ENCODE data around the gene ZXDC. TPM values are rescaled to one million over a fixed set of nuclear protein-coding genes. Genes with fewer than 3 reads are reported as not detected.

The ZXDC gene
- total RNA-seq, 1 experiment from 2014 or later = 37.2 TPM

DNA sequence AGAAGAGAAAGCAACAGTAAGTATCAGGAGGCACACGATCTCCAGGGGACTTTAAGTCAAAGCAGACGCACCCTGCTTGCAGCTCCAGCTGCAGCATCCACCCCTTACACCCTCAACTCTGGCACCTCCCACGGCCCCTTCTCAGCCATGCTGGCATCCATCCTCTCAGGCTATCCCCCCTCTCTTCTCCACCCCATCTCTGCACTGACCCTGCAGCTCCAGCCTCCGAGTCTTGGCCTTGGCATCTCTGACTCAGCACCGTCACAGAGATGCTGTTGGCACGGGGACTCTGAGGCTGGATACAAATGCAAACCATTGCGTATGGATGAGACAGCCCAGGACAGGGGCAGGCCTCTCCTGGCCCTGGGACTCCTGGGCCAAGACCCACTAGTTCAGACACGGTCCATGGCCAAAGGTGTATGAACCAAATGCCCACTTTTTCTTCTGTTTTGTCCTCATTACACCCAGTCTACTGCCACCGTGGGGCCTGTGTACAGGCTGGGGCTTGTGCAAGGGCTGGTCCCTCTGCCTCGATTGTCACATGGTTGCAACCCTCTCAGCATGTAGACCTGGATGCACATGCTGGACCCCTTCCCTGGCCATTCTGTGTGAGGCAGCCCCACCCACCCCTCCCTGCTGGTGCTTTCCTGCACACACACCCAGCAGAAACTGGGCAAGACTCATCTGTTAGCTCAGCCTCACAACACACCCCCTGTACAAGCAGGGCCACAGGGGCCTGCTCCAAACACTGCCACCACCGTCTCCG lies 18.7 kb upstream of the ZXDC start:
- CTCF ChIA-PET = interaction anchor here (0.8 kb wide), 1 partner anchor 105 kb away, joined by 3 read pairs; no protein-coding TSS in a partner anchor
- H3K36me3 Mint-ChIP-seq (ENCODE audit: insufficient read depth, unreplicated experiment) = no peaks in the 10 kb centered on the region
- DNase-seq (ENCODE audit: unreplicated experiment) = no peak
- H3K27ac Mint-ChIP-seq (ENCODE audit: low read depth, unreplicated experiment) = no peak overlapping the region
- H3K4me1 Mint-ChIP-seq (ENCODE audit: insufficient read depth, unreplicated experiment) = no peaks in the 10 kb centered on the region
- POLR2A ChIA-PET = no interaction called here
- H3K9me3 Mint-ChIP-seq (ENCODE audit: unreplicated experiment) = no peaks in the 10 kb centered on the region
- intact Hi-C loops (cut with micrococcal nuclease) = no loop called here
- TF ChIP-seq, protein P1, sequence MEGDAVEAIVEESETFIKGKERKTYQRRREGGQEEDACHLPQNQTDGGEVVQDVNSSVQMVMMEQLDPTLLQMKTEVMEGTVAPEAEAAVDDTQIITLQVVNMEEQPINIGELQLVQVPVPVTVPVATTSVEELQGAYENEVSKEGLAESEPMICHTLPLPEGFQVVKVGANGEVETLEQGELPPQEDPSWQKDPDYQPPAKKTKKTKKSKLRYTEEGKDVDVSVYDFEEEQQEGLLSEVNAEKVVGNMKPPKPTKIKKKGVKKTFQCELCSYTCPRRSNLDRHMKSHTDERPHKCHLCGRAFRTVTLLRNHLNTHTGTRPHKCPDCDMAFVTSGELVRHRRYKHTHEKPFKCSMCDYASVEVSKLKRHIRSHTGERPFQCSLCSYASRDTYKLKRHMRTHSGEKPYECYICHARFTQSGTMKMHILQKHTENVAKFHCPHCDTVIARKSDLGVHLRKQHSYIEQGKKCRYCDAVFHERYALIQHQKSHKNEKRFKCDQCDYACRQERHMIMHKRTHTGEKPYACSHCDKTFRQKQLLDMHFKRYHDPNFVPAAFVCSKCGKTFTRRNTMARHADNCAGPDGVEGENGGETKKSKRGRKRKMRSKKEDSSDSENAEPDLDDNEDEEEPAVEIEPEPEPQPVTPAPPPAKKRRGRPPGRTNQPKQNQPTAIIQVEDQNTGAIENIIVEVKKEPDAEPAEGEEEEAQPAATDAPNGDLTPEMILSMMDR (IDR thresholded peaks at IDR 0.05; ENCODE audit: unreplicated experiment) = no peak
- BruUV-seq (replicated peaks) = no TSS peak
- H3K4me3 Mint-ChIP-seq (ENCODE audit: unreplicated experiment) = no peak overlapping the region
- no peaks in the 10 kb centered on the region for H3K27me3 Mint-ChIP-seq (ENCODE audit: insufficient read depth, unreplicated experiment)

DNA sequence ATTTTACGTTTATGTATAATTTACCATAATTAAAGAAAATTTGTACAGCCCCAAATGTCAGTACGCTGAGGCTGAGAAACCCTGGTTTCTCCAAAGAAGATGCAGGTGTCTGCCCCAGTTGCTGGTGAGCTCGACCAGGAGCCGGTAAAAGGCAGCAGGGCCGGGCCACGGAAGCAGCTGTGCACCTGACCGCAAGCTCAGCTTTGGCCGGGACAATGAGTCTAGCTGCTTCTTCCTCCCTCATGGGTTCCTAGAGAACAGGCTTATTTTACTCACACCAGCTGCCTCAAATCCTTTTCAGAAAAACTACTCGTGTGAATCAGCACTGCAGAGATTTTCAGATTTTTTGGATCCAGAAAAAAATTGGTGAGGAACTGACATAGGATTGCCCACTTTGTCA lies 18.0 kb upstream of the ZXDC start:
- no TSS peak for BruUV-seq (replicated peaks)
- intact Hi-C loops (cut with micrococcal nuclease) = no loop called here
- H3K36me3 Mint-ChIP-seq (ENCODE audit: insufficient read depth, unreplicated experiment) = no peaks in the 10 kb centered on the region
- no peak overlapping the region for H3K27ac Mint-ChIP-seq (ENCODE audit: low read depth, unreplicated experiment)
- H3K27me3 Mint-ChIP-seq (ENCODE audit: insufficient read depth, unreplicated experiment) = no peaks in the 10 kb centered on the region
- H3K4me1 Mint-ChIP-seq (ENCODE audit: insufficient read depth, unreplicated experiment) = no peaks in the 10 kb centered on the region
- no peak overlapping the region for H3K4me3 Mint-ChIP-seq (ENCODE audit: unreplicated experiment)
- DNase-seq (ENCODE audit: unreplicated experiment) = no peak
- ChIA-PET POLR2A (no interaction called here), CTCF (interaction anchor here (0.8 kb wide), 1 partner anchor 104 kb away, joined by 3 read pairs; no protein-coding TSS in a partner anchor)
- TF ChIP-seq, protein P1 (IDR thresholded peaks at IDR 0.05; ENCODE audit: unreplicated experiment) = no peak
- H3K9me3 Mint-ChIP-seq (ENCODE audit: unreplicated experiment) = no peaks in the 10 kb centered on the region

DNA sequence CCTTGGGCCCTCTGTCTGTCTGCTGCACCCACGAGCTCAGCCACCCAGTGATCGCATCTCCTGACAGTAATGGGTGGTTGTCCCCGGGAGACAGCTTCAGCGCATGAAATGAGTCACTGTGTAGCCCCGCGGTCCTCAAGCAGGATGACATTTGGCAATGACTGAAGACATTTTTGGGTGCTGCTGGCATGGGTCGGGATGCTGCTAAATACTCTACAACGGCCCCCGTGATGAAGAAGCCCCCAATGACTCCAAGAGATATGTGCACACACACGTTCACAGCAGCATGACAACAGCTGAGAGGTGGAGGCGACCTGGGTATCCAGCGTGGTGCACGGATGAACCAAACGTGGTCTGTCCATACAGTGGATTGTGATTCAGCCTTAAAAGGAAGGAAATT lies 17.4 kb upstream of the ZXDC start:
- POLR2A ChIA-PET = no interaction called here

DNA sequence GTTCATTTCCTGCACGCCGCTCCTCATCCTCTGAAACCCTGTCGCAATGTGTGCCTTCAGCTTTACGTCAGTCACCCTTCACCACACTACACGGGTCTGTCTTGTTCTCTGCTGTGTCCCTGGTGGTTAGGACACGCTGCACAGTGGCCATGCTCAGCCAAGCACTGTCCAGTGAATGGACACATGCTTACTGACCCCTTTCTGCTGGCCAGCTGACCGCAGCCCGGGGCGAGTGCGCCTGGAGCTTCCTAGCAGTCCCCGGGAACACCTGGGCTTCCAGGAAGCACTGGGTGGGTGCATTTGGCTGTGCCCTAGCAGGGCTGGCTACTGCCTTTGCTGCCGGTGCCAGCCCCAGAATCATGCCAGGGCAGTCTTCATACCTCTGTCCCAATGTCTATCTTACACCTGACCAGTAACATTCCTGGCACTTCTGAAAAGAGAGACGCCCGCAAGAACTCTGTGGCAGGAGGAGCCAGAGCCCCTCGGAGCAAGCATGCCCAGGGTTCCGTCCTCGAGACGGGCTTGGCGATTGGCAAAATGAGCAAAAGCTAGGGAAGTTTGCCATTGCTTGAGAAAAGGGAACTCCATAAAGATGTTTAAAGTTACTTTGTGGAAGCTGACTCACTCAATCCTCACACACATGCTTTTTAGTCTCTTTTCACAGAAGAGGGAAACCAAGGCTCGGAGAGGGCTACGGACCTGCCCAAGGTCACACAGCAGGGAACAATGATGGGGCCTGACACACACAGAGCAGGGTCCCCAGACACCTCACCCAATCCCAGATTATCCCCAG lies 15.7 kb upstream of the ZXDC start:
- CTCF ChIA-PET = interaction anchor here (0.6 to 1.5 kb wide), 2 partner anchors 19 to 103 kb away, joined by 3 to 4 read pairs; no protein-coding TSS in a partner anchor
- H3K4me3 Mint-ChIP-seq (ENCODE audit: unreplicated experiment) = no peak overlapping the region
- POLR2A ChIA-PET = no interaction called here
- no peak overlapping the region for H3K27ac Mint-ChIP-seq (ENCODE audit: low read depth, unreplicated experiment)
- no peak for DNase-seq (ENCODE audit: unreplicated experiment)
- peaks cover 8% of the 10 kb centered on the region for H3K4me1 Mint-ChIP-seq (ENCODE audit: insufficient read depth, unreplicated experiment)
- BruUV-seq (replicated peaks) = no TSS peak
- H3K27me3 Mint-ChIP-seq (ENCODE audit: insufficient read depth, unreplicated experiment) = no peaks in the 10 kb centered on the region
- intact Hi-C loops (cut with micrococcal nuclease) = no loop called here
- no peaks in the 10 kb centered on the region for H3K36me3 Mint-ChIP-seq (ENCODE audit: insufficient read depth, unreplicated experiment)
- TF ChIP-seq, protein P1 (IDR thresholded peaks at IDR 0.05; ENCODE audit: unreplicated experiment) = no peak
- no peaks in the 10 kb centered on the region for H3K9me3 Mint-ChIP-seq (ENCODE audit: unreplicated experiment)

More for the DNA sequence above, 17.4 kb upstream of the ZXDC start:
- Mint-ChIP-seq H3K9me3 (ENCODE audit: unreplicated experiment) (no peaks in the 10 kb centered on the region), H3K27ac (ENCODE audit: low read depth, unreplicated experiment) (no peak overlapping the region), H3K36me3 (ENCODE audit: insufficient read depth, unreplicated experiment) (no peaks in the 10 kb centered on the region), H3K27me3 (ENCODE audit: insufficient read depth, unreplicated experiment) (no peaks in the 10 kb centered on the region), H3K4me3 (ENCODE audit: unreplicated experiment) (no peak overlapping the region), H3K4me1 (ENCODE audit: insufficient read depth, unreplicated experiment) (no peaks in the 10 kb centered on the region)
- BruUV-seq (replicated peaks) = no TSS peak
- no peak for DNase-seq (ENCODE audit: unreplicated experiment)
- TF ChIP-seq, protein P1 (IDR thresholded peaks at IDR 0.05; ENCODE audit: unreplicated experiment) = no peak
- intact Hi-C loops (cut with micrococcal nuclease) = no loop called here
- CTCF ChIA-PET = interaction anchor here (0.8 kb wide), 1 partner anchor 103 kb away, joined by 3 read pairs; no protein-coding TSS in a partner anchor

All from MCF 10A (cell line).